Stimulated activated naive CD8-positive, alpha-beta T cell treated with anti-CD3 and anti-CD28 coated beads, Interleukin-15, amount 100 ng/mL, for 72 hours (primary cell): Measurements from ENCODE around the gene RHOH.
"Not testable (repeated sequence)": the region's sequence is repeated elsewhere in the genome, so short reads cannot be mapped to it uniquely, and the experiment has no call there.

Experiments used
- ATAC-seq: fragments of 150-1000 bp; cut with Tn5 transposase; 2 replicates; pipeline ENCODE4 v1.10.0; 2021; ENCODE audit warnings: mild to moderate bottlenecking, moderate library complexity
- DNase-seq, 2 donors: peaks; one replicate each; pipeline ENCODE4 v3.0.0; 2021 to 2022
- H3K27ac Mint-ChIP-seq, 2 donors: one replicate each; pipeline ENCODE4 v1.8.0; 2022; ENCODE audit warnings: mild to moderate bottlenecking in 2 of 2, mixed read lengths in 2 of 2, moderate library complexity in 2 of 2
- H3K27me3 Mint-ChIP-seq: one replicate; pipeline ENCODE4 v1.8.0; 2022; ENCODE audit warnings: mixed read lengths
- H3K4me1 Mint-ChIP-seq: one replicate; pipeline ENCODE4 v1.8.0; 2022; ENCODE audit warnings: mild to moderate bottlenecking, mixed read lengths
- H3K4me3 Mint-ChIP-seq, 2 donors: one replicate each; pipeline ENCODE4 v1.8.0; 2022; ENCODE audit warnings: mild to moderate bottlenecking in 2 of 2, mixed read lengths in 2 of 2, moderate library complexity in 1 of 2
- H3K9me3 Mint-ChIP-seq, 2 donors: one replicate each; pipeline ENCODE4 v1.8.0; 2022; ENCODE audit warnings: mixed read lengths in 2 of 2

Gene RHOH

GRCh38 chr4:40295030-40295429 is 98.2 kb downstream of the RHOH start:
- H3K4me3 Mint-ChIP-seq, ATAC-seq, DNase-seq, H3K27ac Mint-ChIP-seq, H3K27me3 Mint-ChIP-seq, H3K9me3 Mint-ChIP-seq: not testable (repeated sequence)
- peaks cover 54% of the 10 kb centered on the region for H3K4me1 Mint-ChIP-seq

GRCh38 chr4:40295572-40295971 is 98.7 kb downstream of the RHOH start:
- no peak for ATAC-seq

More at GRCh38 chr4:40295572-40295971, 98.7 kb downstream of the RHOH start:
- DNase-seq = no peak
- Mint-ChIP-seq H3K4me1 (peaks cover 54% of the 10 kb centered on the region), H3K27me3 (no peaks in the 10 kb centered on the region), H3K4me3 (no peak overlapping the region), H3K9me3 (no peaks in the 10 kb centered on the region), H3K27ac (no peak overlapping the region)
